ENCODE data around the gene TCEA2. TPM values are rescaled to one million over a fixed set of nuclear protein-coding genes. Genes with fewer than 3 reads are reported as not detected.

Gene TCEA2
- total RNA-seq, 2 donors from 2014 or later, result 17.8 to 25.5 TPM

DNA sequence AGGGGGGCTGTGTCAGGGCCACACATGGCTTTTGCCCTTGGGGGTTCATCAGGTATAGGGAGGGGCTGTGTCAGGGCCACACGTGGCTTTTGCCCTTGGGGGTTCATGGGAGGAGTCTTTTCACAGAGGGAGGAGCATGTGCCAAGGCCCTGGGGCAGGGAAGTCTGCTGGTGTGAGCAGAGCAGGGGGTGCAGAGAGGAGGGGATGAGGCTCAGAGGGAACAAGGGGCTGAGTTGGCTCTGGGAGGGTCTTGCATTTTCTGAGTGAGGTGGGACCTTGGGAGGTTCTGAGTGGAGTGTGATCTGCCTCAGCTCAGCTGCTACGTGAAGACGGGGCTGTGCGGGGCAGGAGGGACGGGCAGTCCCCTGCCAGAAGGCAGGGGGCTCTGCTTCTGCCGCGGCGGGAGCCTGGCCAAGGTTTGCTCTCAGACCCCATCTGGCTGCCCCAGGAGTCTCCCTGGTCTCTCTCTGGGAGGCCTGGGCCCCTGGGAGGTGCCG, 7.6 kb upstream of the TCEA2 start:
- Histone ChIP-seq H3K27ac (peak overlapping the region; percentile 59 to 67), H3K27me3 (no peaks in the 10 kb centered on the region), H3K4me3 (no peak overlapping the region), H3K36me3 (no peaks in the 10 kb centered on the region), H3K4me1 (peaks cover 0 to 42% of the 10 kb centered on the region in 2 donors), H3K9me3 (no peaks in the 10 kb centered on the region)
- TF ChIP-seq, protein P1, sequence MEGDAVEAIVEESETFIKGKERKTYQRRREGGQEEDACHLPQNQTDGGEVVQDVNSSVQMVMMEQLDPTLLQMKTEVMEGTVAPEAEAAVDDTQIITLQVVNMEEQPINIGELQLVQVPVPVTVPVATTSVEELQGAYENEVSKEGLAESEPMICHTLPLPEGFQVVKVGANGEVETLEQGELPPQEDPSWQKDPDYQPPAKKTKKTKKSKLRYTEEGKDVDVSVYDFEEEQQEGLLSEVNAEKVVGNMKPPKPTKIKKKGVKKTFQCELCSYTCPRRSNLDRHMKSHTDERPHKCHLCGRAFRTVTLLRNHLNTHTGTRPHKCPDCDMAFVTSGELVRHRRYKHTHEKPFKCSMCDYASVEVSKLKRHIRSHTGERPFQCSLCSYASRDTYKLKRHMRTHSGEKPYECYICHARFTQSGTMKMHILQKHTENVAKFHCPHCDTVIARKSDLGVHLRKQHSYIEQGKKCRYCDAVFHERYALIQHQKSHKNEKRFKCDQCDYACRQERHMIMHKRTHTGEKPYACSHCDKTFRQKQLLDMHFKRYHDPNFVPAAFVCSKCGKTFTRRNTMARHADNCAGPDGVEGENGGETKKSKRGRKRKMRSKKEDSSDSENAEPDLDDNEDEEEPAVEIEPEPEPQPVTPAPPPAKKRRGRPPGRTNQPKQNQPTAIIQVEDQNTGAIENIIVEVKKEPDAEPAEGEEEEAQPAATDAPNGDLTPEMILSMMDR (IDR thresholded peaks at IDR 0.05), result no peak
- DNase-seq (ENCODE audit: low spot score), result no peak

DNA sequence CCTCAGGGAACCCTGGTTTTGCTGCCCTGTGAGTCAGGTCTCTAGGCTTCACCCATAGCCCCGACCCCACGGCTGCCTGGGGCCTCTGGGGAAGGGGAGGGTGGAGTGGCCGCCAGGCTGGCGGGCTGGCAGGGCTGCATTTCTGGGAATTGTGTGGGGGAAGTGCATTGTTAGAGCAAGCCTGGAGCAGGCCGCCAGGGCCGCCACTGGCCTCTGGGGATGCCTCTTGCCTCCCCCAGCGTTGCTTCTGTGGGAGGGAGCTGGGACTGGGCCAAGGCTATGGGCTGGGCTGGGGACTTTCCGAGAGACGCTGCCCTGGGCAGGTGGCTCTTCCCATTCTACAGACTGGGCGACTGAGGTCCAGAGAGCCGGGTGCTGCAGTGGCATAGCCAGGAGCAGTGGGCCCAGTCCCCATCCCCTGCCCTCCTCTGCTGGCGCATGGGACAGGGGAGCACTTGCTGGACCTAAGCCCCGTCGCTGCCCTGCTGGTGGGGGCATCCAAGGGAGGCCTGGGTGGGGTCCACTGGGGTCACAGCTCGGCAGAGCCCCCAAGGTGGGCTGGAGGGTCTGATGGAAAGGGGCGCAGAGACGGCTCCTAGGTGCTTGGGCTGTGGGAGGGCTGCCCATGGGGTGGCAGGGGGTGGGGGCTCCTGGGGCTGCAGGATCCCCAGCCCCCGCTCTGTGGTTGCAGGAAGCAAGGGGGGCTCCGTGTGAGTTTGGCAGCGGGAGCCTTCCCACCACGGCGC, 6.9 kb upstream of the TCEA2 start:
- peak overlapping the region; percentile 65 to 73 for H3K27ac ChIP-seq
- peak overlapping the region in 1 of 2 donors; percentile 8 for H3K4me3 ChIP-seq
- no peak for DNase-seq (ENCODE audit: low spot score)

DNA sequence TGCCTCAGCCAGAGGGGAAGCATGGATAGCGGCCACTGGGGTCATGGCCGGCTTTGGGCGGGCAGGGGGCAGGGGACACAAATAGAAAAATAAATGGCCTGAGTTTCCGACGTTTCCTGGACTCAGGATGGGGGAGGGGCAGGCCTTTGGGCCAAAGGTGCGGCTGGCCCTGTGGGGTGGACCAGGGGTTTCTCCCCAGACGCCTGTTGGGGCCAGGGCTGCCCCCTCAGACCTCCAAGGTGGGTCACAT, 6.4 kb upstream of the TCEA2 start:
- DNase-seq (ENCODE audit: low spot score), result no peak
- Histone ChIP-seq H3K4me1 (peaks cover 0 to 42% of the 10 kb centered on the region in 2 donors), H3K4me3 (peak overlapping the region in 1 of 2 donors; percentile 28), H3K27ac (peak overlapping the region; percentile 65 to 73), H3K36me3 (no peaks in the 10 kb centered on the region), H3K27me3 (no peaks in the 10 kb centered on the region), H3K9me3 (no peaks in the 10 kb centered on the region)
- TF ChIP-seq, protein P1 (IDR thresholded peaks at IDR 0.05), result no peak

More for the DNA sequence above, 6.9 kb upstream of the TCEA2 start:
- H3K27me3 ChIP-seq, result no peaks in the 10 kb centered on the region
- no peaks in the 10 kb centered on the region for H3K36me3 ChIP-seq
- TF ChIP-seq, protein P1 (IDR thresholded peaks at IDR 0.05), result no peak
- H3K9me3 ChIP-seq, result no peaks in the 10 kb centered on the region
- peaks cover 0 to 42% of the 10 kb centered on the region in 2 donors for H3K4me1 ChIP-seq

DNA sequence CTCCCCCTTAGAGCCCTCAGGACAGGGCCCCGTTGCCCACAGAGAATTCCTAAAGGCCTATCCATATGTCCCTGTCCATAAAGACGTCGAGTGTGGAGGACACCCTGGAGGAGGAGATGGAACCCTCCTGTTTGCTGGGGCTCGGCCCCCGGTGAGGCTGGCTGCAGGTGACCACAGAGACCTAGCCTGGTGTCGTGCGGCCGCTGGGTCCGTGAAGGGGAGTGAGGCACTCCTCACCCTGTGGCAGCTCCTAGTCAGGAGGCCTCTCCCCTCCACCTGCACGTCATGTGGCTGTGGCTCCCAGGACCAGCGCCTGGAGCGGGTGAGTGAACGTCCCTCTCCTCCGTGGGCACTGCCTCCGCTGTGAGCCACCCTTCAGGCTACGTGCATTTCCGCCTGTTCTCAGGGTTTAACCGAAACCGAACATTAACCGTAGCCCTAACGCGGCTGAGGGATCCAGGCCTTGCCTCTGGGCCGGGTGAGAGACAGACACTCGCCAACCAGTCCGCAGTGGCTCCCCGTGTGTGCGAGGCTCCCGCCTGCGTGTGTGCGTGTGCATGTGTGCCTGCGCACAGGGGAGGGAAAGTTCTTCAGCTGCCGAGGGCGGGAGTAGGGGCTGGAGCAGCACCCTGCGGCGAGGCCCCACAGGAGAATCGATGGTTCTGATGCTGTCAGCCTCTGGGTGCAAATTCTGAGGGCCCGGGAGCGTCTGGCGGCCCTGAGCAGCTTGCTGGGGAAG, 5.9 kb upstream of the TCEA2 start:
- Histone ChIP-seq H3K27me3 (no peaks in the 10 kb centered on the region), H3K27ac (peak overlapping the region; percentile 65 to 73), H3K36me3 (no peaks in the 10 kb centered on the region), H3K9me3 (no peaks in the 10 kb centered on the region), H3K4me1 (peaks cover 0 to 42% of the 10 kb centered on the region in 2 donors), H3K4me3 (peak overlapping the region; percentile 4 to 28)
- TF ChIP-seq, protein P1 (IDR thresholded peaks at IDR 0.05), result no peak
- DNase-seq (ENCODE audit: low spot score), result no peak

DNA sequence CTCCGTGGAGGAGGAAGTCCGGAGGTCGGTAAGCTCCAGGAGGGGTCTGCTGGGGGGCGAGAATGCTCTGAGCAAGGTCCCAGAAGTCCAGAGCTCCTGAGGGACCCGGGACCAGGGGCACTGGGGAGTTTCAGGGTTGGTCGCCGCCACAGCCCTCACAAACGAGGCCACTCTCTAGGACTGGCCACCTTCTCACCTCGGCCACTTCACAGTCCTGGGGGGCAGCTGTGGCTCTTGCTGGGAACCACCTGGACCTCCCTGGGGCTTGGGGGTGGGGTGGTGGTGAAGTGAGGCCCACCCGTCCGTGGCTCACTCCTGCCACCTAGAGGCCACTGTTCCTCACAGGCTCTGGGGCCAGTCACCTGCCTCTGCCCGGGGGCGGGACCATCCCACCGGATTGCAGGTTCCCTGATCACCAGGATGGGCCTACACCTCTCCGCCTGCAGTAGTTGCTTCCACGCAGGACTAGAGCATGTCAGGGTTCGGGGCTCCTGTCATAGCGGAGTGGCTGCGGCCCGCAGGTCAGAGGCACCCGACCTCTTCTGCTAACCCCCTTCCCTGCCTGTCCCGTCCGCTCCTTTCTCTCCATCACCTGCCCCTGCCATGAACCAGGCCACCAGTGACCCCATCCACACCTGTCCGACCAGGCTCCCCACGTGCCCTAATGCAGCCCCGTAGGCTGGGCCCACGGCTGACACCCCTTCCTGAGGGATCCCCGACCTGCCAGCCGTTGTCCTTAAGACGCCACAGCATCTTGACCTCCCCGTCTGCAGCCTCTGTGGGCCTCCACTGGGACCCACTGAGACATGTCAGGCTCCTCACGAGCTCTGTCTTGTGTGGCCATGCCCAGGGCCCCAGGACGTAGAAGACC, 5.1 kb upstream of the TCEA2 start:
- Histone ChIP-seq H3K4me1 (peaks cover 0 to 41% of the 10 kb centered on the region in 2 donors), H3K4me3 (peak overlapping the region; percentile 4 to 28), H3K27ac (peak overlapping the region; percentile 65 to 73), H3K27me3 (no peaks in the 10 kb centered on the region), H3K9me3 (no peaks in the 10 kb centered on the region), H3K36me3 (no peaks in the 10 kb centered on the region)
- DNase-seq (ENCODE audit: low spot score), result no peak
- TF ChIP-seq, protein P1 (IDR thresholded peaks at IDR 0.05), result peak; percentile 78 to 85
